T-helper 17 cell (primary cell): Measurements from ENCODE around the gene DIPK1C. TPM values are rescaled to one million over a fixed set of nuclear protein-coding genes. Genes with fewer than 3 reads are reported as not detected.

Experiments used
- ATAC-seq: fragments of 150-1000 bp; cut with Tn5 transposase; 2 replicates; pipeline ENCODE4 v1.10.0; 2021; ENCODE audit warnings: mild to moderate bottlenecking, moderate library complexity
- DNase-seq, 3 donors: peaks; one replicate each; pipeline versions ENCODE4 v3.0.0 to v3.0.0-alpha.2; 2020 to 2021
- H3K9me3 ChIP-seq: one replicate; pipeline ENCODE4 v1.7.0; 2013; ENCODE audit warnings: low read length, mild to moderate bottlenecking; ENCODE audit not compliant: control insufficient read depth, poor library complexity, severe bottlenecking
- H3K27ac Mint-ChIP-seq: one replicate; pipeline ENCODE4 v1.8.0; 2022; ENCODE audit warnings: mild to moderate bottlenecking, moderate library complexity, mixed read lengths
- H3K27me3 Mint-ChIP-seq: one replicate; pipeline ENCODE4 v1.8.0; 2022; ENCODE audit warnings: mixed read lengths
- H3K36me3 Mint-ChIP-seq: one replicate; pipeline ENCODE4 v1.8.0; 2022; ENCODE audit warnings: low read depth, mixed read lengths
- H3K4me1 Mint-ChIP-seq: one replicate; pipeline ENCODE4 v1.8.0; 2022; ENCODE audit warnings: mild to moderate bottlenecking, mixed read lengths
- H3K4me3 Mint-ChIP-seq: one replicate; pipeline ENCODE4 v1.8.0; 2022; ENCODE audit warnings: mild to moderate bottlenecking, moderate library complexity, mixed read lengths
- total RNA-seq, 4 donors: library from RNA in 2 of 4; stranded (reverse) in 2 of 4; gene quantifications; one replicate each; pipeline ENCODE4 v1.2.3 and lab custom pipeline; 2022 to 2026

The DIPK1C gene
- total RNA-seq, 2 donors from 2014 or later: not detected

DNA sequence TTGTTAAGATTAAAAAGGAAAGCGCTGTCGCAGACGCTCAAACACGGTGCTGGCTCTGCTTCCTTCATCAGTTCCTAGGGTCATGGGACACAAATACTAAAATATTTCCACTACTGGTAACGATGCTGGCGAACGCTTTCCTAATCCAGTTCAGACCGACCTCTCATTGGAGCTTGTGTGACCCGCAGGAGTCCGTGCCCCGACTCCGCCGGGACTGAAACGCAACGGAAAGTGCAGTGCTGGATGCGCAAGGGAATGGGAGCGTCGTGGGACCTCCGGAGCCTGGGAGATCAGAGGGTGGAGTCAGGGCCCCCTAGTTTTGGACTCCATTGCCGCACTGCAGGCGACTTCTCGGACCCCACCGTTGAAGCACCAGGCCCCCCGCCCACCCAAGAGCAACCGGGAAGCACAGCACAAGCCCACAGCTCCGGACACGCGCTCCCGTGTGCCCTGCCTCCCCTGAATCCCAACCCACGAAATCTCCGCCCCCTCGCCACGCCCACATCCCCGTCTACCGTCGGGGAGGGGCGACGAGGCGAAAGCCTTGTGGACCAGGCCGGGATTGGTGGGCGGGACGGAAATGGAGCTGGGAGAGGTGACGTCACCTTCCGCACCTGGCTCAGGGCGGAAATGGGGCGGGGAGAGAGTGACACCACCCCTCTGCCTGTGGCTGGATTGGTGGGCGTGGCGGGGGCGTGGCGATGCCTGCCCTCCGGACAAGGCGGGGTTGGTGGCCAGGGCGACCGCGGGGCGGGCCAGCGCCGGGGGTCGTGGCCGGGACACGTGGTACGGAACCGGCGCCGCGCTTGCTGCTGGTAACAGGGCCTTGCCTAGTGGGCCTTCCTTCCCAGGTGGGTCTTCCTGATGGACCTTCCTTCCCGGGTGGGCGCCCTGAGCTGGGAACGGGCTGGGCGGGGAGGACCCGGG, 38.7 kb upstream of the DIPK1C start, which contains the start of gene CNDP2:
TSS of gene CNDP2 (plus strand) at position 783 of the 927 bp plus-strand sequence. CDS start 3,611 bp downstream, outside the sequence.
- Mint-ChIP-seq H3K36me3 (peaks cover 3% of the 10 kb centered on the region), H3K4me1 (peaks cover 32% of the 10 kb centered on the region), H3K27ac (peak within 1 kb of the TSS; percentile 97), H3K27me3 (no peaks in the 10 kb centered on the region), H3K4me3 (peak within 1 kb of the TSS; percentile 95)
- peak; percentile 93 to 99 (median 99) for DNase-seq
- peak; percentile 75 for ATAC-seq
- no peaks in the 10 kb centered on the region for H3K9me3 ChIP-seq

DNA sequence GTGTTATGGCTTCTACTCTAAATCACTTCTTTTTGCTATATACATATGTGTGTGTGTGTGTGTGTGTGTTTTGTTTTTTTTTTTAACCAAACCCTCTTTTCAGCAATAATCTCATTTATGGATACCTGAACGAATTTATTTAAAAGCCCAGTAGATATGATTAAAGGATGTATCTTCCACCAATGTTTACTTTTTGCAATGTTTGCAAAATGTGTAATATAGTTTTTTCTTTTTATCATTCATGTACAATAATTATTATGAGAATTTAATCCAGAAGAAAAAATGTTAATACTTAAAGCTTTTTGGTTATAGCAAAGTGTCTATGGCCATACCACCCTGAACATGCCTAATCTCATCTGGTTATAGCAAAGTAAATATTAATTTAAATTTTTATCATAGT, 37.4 kb upstream of the DIPK1C start:
- DNase-seq: no peak
- no peaks in the 10 kb centered on the region for H3K9me3 ChIP-seq
- H3K4me3 Mint-ChIP-seq: peak overlapping the region; percentile 55
- peak overlapping the region; percentile 97 for H3K27ac Mint-ChIP-seq
- peaks cover 25% of the 10 kb centered on the region for H3K4me1 Mint-ChIP-seq
- H3K36me3 Mint-ChIP-seq: peaks cover 3% of the 10 kb centered on the region
- ATAC-seq: no peak
- H3K27me3 Mint-ChIP-seq: no peaks in the 10 kb centered on the region

DNA sequence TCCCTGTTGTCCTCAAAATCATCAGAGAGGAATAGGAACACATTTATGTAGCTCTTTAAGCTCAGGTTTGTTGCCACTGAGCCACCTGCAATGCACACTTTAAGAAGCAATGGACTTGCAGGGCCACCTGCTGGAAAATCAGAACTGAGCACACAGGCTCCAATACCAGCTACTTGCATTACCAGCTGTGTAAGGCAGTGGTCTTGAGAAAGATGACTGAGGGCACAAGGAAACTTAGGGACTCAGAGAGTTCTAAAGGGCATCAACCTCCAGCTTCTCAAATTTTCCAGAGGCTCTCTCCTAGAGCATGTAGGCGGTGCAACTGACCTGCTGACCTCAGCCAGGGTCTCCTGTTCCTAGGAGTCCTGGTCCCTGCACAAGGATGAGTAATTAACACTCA, 36.6 kb upstream of the DIPK1C start:
- Mint-ChIP-seq H3K4me3 (no peak overlapping the region), H3K27ac (no peak overlapping the region), H3K27me3 (no peaks in the 10 kb centered on the region), H3K4me1 (peaks cover 20% of the 10 kb centered on the region), H3K36me3 (peaks cover 3% of the 10 kb centered on the region)
- ATAC-seq (peak; percentile 61), DNase-seq (peak in 2 of 3 donors; percentile 37 to 56)
- no peaks in the 10 kb centered on the region for H3K9me3 ChIP-seq

- no peak for DNase-seq
- Mint-ChIP-seq H3K27me3 (no peaks in the 10 kb centered on the region), H3K4me1 (peaks cover 12% of the 10 kb centered on the region), H3K4me3 (no peak overlapping the region), H3K27ac (peak overlapping the region; percentile 56), H3K36me3 (peaks cover 3% of the 10 kb centered on the region)
- ATAC-seq: no peak
- no peaks in the 10 kb centered on the region for H3K9me3 ChIP-seq
These were observed 35.2 kb upstream of the DIPK1C start for GRCh38 chr18:74492259-74492658.

GRCh38 chr18:74489676-74490075, 32.6 kb upstream of the DIPK1C start:
- no peaks in the 10 kb centered on the region for H3K9me3 ChIP-seq
- DNase-seq (no peak), ATAC-seq (no peak)
- no peaks in the 10 kb centered on the region for H3K36me3 Mint-ChIP-seq
- no peaks in the 10 kb centered on the region for H3K27me3 Mint-ChIP-seq
- peaks cover 5% of the 10 kb centered on the region for H3K4me1 Mint-ChIP-seq
- H3K4me3 Mint-ChIP-seq: no peak overlapping the region
- no peak overlapping the region for H3K27ac Mint-ChIP-seq

GRCh38 chr18:74488864-74489263, 31.8 kb upstream of the DIPK1C start:
- H3K9me3 ChIP-seq: no peaks in the 10 kb centered on the region
- ATAC-seq: no peak
- H3K27ac Mint-ChIP-seq: peak overlapping the region; percentile 56
- no peak for DNase-seq
- peaks cover 5% of the 10 kb centered on the region for H3K4me1 Mint-ChIP-seq
- no peak overlapping the region for H3K4me3 Mint-ChIP-seq
- H3K27me3 Mint-ChIP-seq: no peaks in the 10 kb centered on the region
- no peaks in the 10 kb centered on the region for H3K36me3 Mint-ChIP-seq

GRCh38 chr18:74488354-74488753, 31.2 kb upstream of the DIPK1C start:
- H3K4me1 Mint-ChIP-seq: peaks cover 3% of the 10 kb centered on the region
- H3K4me3 Mint-ChIP-seq: no peak overlapping the region
- H3K27ac Mint-ChIP-seq: no peak overlapping the region
- DNase-seq (no peak), ATAC-seq (no peak)
- H3K27me3 Mint-ChIP-seq: no peaks in the 10 kb centered on the region
- H3K9me3 ChIP-seq: no peaks in the 10 kb centered on the region
- H3K36me3 Mint-ChIP-seq: no peaks in the 10 kb centered on the region

DNA sequence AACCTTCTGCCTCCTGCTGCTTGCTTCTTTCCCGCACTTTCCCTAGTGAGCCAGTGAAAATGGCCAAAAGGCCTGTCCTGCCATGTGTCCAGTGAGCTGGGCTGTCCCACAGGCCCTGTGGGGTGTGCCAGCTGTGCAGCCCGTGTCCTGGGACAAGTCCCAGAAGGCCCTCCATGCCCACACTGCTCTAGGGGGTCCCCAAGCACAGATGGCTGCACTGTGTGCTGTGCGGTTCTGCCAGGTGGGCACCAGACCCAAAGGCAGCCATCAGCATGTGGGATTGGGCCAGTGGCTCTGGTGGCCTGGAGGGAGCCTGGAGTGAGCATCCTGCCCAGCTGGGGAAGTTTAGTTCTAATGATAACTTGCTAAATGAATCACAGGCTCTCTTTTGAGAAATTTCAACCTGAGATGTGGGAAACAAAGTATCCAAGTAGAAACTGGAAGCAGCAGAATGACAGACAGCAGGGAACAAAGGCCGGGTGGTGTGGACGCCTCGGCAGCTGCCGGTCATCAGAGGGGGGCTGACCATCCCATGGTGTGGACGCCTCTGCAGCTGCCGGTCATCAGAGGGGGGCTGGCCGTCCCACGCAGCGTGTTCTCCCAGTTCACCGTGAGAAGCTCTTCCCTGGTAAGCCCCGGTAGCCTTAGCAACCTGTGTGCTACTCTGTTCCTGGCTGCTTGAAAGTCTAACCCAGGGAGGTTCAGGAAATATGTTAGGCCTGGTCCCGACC, 29.2 kb upstream of the DIPK1C start:
- H3K9me3 ChIP-seq: no peaks in the 10 kb centered on the region
- Mint-ChIP-seq H3K27me3 (no peaks in the 10 kb centered on the region), H3K36me3 (no peaks in the 10 kb centered on the region), H3K27ac (no peak overlapping the region), H3K4me3 (no peak overlapping the region), H3K4me1 (peaks cover 3% of the 10 kb centered on the region)
- no peak for DNase-seq
- no peak for ATAC-seq

GRCh38 chr18:74482697-74483096, 25.6 kb upstream of the DIPK1C start:
- Mint-ChIP-seq H3K4me1 (peaks cover 4% of the 10 kb centered on the region), H3K4me3 (no peak overlapping the region), H3K27me3 (peaks cover 16% of the 10 kb centered on the region), H3K36me3 (no peaks in the 10 kb centered on the region), H3K27ac (no peak overlapping the region)
- no peak for DNase-seq
- no peaks in the 10 kb centered on the region for H3K9me3 ChIP-seq
- ATAC-seq: no peak

DNA sequence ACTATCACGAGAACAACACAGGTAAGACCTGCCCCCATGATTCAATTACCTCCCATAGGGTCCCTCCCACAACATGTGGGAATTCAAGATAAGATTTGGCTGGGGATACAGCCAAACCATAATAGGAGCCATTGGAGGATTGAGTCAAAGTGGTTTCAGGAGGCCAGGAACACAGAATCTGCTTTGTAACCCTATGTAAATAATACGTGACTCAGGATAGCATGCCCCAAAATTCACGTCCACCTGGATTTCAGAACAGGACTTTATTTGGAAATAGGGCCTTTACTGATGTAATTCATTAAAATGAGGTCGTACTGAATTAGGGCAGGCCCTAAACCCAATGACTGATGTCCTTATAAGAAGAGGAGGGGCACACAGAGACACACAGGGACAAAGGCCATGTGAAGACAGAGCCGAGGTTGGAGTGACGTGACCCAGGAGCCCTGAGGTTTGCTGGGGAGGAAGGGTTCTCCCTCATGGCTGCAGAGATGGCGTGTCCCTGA, 23.1 kb upstream of the DIPK1C start:
- H3K9me3 ChIP-seq: no peaks in the 10 kb centered on the region
- peaks cover 29% of the 10 kb centered on the region for H3K27me3 Mint-ChIP-seq
- DNase-seq (no peak), ATAC-seq (no peak)
- H3K4me3 Mint-ChIP-seq: no peak overlapping the region
- no peak overlapping the region for H3K27ac Mint-ChIP-seq
- peaks cover 4% of the 10 kb centered on the region for H3K4me1 Mint-ChIP-seq
- H3K36me3 Mint-ChIP-seq: no peaks in the 10 kb centered on the region

GRCh38 chr18:74479486-74480148, 22.5 kb upstream of the DIPK1C start:
- ATAC-seq (no peak), DNase-seq (no peak)
- Mint-ChIP-seq H3K27ac (no peak overlapping the region), H3K4me3 (no peak overlapping the region), H3K4me1 (peaks cover 2% of the 10 kb centered on the region), H3K36me3 (no peaks in the 10 kb centered on the region), H3K27me3 (peaks cover 30% of the 10 kb centered on the region)
- no peaks in the 10 kb centered on the region for H3K9me3 ChIP-seq

GRCh38 chr18:74478880-74479279, 21.8 kb upstream of the DIPK1C start:
- Mint-ChIP-seq H3K27ac (no peak overlapping the region), H3K36me3 (no peaks in the 10 kb centered on the region), H3K4me3 (no peak overlapping the region), H3K4me1 (peaks cover 2% of the 10 kb centered on the region), H3K27me3 (peaks cover 30% of the 10 kb centered on the region)
- no peaks in the 10 kb centered on the region for H3K9me3 ChIP-seq
- ATAC-seq: no peak
- DNase-seq: no peak

DNA sequence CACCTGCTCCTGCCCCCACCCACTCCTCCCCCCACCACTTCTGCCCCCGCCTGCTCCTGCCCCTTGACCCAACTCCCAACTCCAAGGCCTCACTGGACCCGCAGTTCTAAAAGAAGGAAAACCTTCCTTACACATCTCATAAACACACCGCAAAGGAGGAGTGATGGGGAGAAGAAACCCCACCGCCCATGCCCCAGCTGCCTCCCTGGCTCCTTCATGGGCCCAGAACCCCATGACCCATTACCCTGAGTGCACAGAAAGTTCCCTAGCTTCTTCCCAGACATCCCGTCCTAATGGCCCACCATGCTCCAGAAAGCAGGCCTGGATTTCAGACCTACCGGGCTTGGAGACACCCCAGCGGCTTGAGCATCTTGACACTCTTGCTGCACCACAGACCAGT, 21.2 kb upstream of the DIPK1C start:
- Mint-ChIP-seq H3K27ac (no peak overlapping the region), H3K36me3 (no peaks in the 10 kb centered on the region), H3K27me3 (peaks cover 30% of the 10 kb centered on the region), H3K4me1 (peaks cover 2% of the 10 kb centered on the region), H3K4me3 (no peak overlapping the region)
- ATAC-seq (no peak), DNase-seq (no peak)
- H3K9me3 ChIP-seq: no peaks in the 10 kb centered on the region
